MM.1S (cell line): ENCODE measurements around the gene CHAF1A.

Source experiments
- DNase-seq: peaks from one replicate; pipeline ENCODE4 v3.0.0-alpha.2; 2015
- H2AFZ ChIP-seq: fragments of 300-600 bp; sonication (generic); 2 replicates; pipeline ENCODE4 v1.6.0; 2016; ENCODE audit warnings: antibody characterized with exemption, low read length
- H3F3A ChIP-seq: fragments of 300-600 bp; sonication (generic); 2 replicates; pipeline ENCODE4 v1.6.1; 2016; ENCODE audit warnings: mild to moderate bottlenecking, antibody characterized with exemption, low read length, moderate library complexity, mixed read lengths; ENCODE audit not compliant: insufficient read depth
- H3K27ac ChIP-seq: fragments of 300-600 bp; sonication (generic); 2 replicates; pipeline ENCODE4 v1.5.1; 2016; ENCODE audit warnings: mild to moderate bottlenecking, low read length
- H3K27me3 ChIP-seq: fragments of 300-600 bp; sonication (generic); replicated peaks from 2 replicates; pipeline ENCODE4 v1.6.0; 2016; ENCODE audit warnings: low read length; ENCODE audit not compliant: insufficient read depth
- H3K36me3 ChIP-seq: fragments of 300-600 bp; sonication (generic); replicated peaks from 2 replicates; pipeline ENCODE4 v1.6.1; 2016; ENCODE audit warnings: mild to moderate bottlenecking, low read length, mixed read lengths; ENCODE audit not compliant: insufficient read depth
- H3K4me1 ChIP-seq: fragments of 300-600 bp; sonication (generic); 2 replicates; pipeline ENCODE4 v1.6.1; 2016; ENCODE audit warnings: low read length, mixed read lengths
- H3K4me2 ChIP-seq: fragments of 300-600 bp; sonication (generic); 2 replicates; pipeline ENCODE4 v1.6.0; 2016; ENCODE audit warnings: low read depth, low read length
- H3K4me3 ChIP-seq: fragments of 300-600 bp; sonication (generic); 2 replicates; pipeline ENCODE4 v1.5.1; 2016; ENCODE audit warnings: low read length, mixed read lengths
- H3K79me2 ChIP-seq: fragments of 300-600 bp; sonication (generic); 2 replicates; pipeline ENCODE4 v1.6.1; 2016; ENCODE audit warnings: mixed run types, low read length, mixed read lengths
- H3K9ac ChIP-seq: fragments of 300-600 bp; sonication (generic); 2 replicates; pipeline ENCODE4 v1.6.1; 2016; ENCODE audit warnings: low read length, mixed read lengths
- H3K9me2 ChIP-seq: fragments of 300-600 bp; sonication (generic); replicated peaks from 2 replicates; pipeline ENCODE4 v1.6.1; 2016; ENCODE audit warnings: mild to moderate bottlenecking, low read length, mixed read lengths; ENCODE audit not compliant: insufficient read depth
- H3K9me3 ChIP-seq: fragments of 300-600 bp; sonication (generic); replicated peaks from 2 replicates; pipeline ENCODE4 v1.6.1; 2016; ENCODE audit warnings: mild to moderate bottlenecking, low read length, mixed read lengths; ENCODE audit not compliant: insufficient read depth
- H4K20me1 ChIP-seq: fragments of 300-600 bp; sonication (generic); 2 replicates; pipeline ENCODE4 v1.6.1; 2016; ENCODE audit warnings: mild to moderate bottlenecking, low read length, moderate library complexity, mixed read lengths; ENCODE audit not compliant: insufficient read depth
- CTCF ChIP-seq: fragments of 300-600 bp; sonication (generic); IDR thresholded peaks from 2 replicates; pipeline ENCODE4 v1.5.1; 2016; ENCODE audit warnings: antibody characterized with exemption, low read length, mixed read lengths
- EZH2 ChIP-seq: fragments of 300-600 bp; sonication (generic); optimal IDR thresholded peaks from 2 replicates; pipeline ENCODE3; 2017; ENCODE audit warnings: low read depth, mild to moderate bottlenecking, antibody characterized with exemption, low read length, mixed read lengths
- EZH2phosphoT487 ChIP-seq: fragments of 300-600 bp; sonication (generic); IDR thresholded peaks from 2 replicates; pipeline ENCODE4 v1.6.1; 2018; ENCODE audit warnings: antibody characterized with exemption, low read length

Gene CHAF1A

GRCh38 chr19:4389511-4390016 lies 12.9 kb upstream of the CHAF1A start:
- Histone ChIP-seq H3K9me2 (no peaks in the 10 kb centered on the region), H3K9ac (no peak overlapping the region), H4K20me1 (peaks cover 25% of the 10 kb centered on the region)

GRCh38 chr19:4390017-4390566 lies 12.3 kb upstream of the CHAF1A start:
- Histone ChIP-seq H3K4me3 (no peak overlapping the region), H3K9ac (no peak overlapping the region), H3K79me2 (peaks cover 98% of the 10 kb centered on the region), H3K27me3 (no peaks in the 10 kb centered on the region), H3K9me2 (no peaks in the 10 kb centered on the region), H2AFZ (no peak overlapping the region), H3K4me2 (no peak overlapping the region), H3F3A (no peaks in the 10 kb centered on the region), H3K9me3 (no peaks in the 10 kb centered on the region), H3K4me1 (peaks cover 12% of the 10 kb centered on the region), H3K27ac (no peak overlapping the region), H3K36me3 (no peaks in the 10 kb centered on the region), H4K20me1 (peaks cover 25% of the 10 kb centered on the region)
- TF ChIP-seq EZH2 (no peak), EZH2phosphoT487 (no peak), CTCF (no peak)
- DNase-seq, result no peak

More at GRCh38 chr19:4389511-4390016, 12.9 kb upstream of the CHAF1A start:
- Histone ChIP-seq H3K4me1 (peaks cover 9% of the 10 kb centered on the region), H3K79me2 (peaks cover 98% of the 10 kb centered on the region), H3F3A (no peaks in the 10 kb centered on the region), H3K4me3 (no peak overlapping the region), H3K9me3 (no peaks in the 10 kb centered on the region), H2AFZ (no peak overlapping the region), H3K27me3 (no peaks in the 10 kb centered on the region), H3K36me3 (no peaks in the 10 kb centered on the region), H3K27ac (no peak overlapping the region), H3K4me2 (no peak overlapping the region)
- DNase-seq, result no peak
- TF ChIP-seq EZH2phosphoT487, result no peak
- no peak for TF ChIP-seq EZH2
- TF ChIP-seq CTCF, result no peak

GRCh38 chr19:4390567-4391305 lies 11.7 kb upstream of the CHAF1A start:
- Histone ChIP-seq H3K79me2 (peaks cover 97% of the 10 kb centered on the region), H2AFZ (no peak overlapping the region), H3K27me3 (no peaks in the 10 kb centered on the region), H3K4me2 (no peak overlapping the region), H3K36me3 (no peaks in the 10 kb centered on the region), H3K9ac (no peak overlapping the region), H3K4me3 (no peak overlapping the region), H3K9me3 (no peaks in the 10 kb centered on the region), H3F3A (no peaks in the 10 kb centered on the region), H3K27ac (no peak overlapping the region), H3K9me2 (no peaks in the 10 kb centered on the region), H3K4me1 (peaks cover 12% of the 10 kb centered on the region), H4K20me1 (peaks cover 22% of the 10 kb centered on the region)
- TF ChIP-seq EZH2phosphoT487 (no peak), EZH2 (no peak), CTCF (no peak)
- DNase-seq, result no peak
